Activated T-helper 1 cell treated with Interleukin-2 at 50 U/mL for 16 hours (primary cell): ENCODE results near the gene F12.
A peak's percentile ranks its signal among the peaks of the same experiment; 100 is the strongest.

Experiments used
- DNase-seq: peaks from one replicate; pipeline ENCODE4 v3.0.0-alpha.2; 2020; ENCODE audit warnings: low read depth

The F12 gene

DNA sequence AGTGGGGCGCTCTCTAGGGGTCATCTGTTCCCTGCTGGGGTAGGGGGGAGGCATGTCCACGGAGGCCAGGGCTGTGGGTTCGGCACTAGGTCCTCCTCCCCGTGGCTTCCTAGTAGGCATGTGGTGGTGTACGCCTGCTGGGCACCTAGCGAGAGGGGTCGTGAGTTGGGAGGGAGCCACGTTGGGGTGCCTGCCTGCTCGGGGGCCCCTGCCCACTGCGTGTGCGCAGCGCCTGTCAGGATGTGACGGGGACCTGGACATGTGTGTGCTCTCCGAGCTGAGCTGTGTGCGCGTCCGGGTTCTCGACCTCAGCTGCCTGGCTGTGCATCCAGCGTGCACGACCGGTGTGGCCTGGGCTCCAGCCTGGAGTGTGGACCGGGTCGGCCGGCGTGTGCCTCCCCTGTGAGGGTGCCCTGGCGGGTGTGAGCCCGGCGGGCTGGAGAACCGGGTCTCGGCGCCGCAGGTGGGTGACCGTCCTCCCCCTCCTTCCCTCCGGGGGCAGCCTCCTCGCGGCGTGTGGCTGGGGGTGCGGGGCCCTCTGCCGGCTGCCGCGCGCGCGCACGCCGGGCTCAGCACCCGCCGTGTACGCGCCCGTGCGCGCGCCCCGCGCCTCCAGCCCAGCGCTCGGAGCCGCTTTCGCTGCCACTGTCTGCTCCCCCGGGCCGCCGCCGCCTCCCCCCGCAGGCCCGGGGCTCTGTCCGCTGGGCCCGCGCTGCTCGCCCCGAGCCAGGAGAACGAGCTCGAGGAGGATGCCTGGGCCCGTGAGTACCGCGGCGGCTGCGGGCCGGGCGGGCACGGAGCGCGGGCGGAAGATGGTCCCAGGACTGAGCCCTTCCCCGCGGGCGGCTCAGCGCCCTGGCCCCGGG lies 37.1 kb upstream of the F12 start, which contains the start of gene PRR7:
Gene PRR7, plus strand, starts transcription at position 615 of the 866 bp plus-strand sequence. CDS start 8,254 bp downstream, outside the sequence.
- DNase-seq, result peak; percentile 69

DNA sequence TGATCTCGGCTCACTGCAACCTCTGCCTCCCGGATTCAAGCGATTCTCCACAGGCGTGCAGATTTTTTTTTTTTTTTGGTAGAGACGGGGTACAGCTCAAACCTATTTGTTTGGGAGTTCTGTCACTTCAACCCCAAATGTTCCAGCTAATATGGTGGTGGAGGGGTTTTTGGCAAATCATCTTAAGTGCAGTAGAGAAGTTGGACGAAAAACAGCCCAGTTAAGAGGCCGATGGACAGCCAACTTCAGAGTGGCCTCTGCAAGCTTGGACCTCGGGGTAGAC lies 36.5 kb upstream of the F12 start:
- DNase-seq, result no peak

DNA sequence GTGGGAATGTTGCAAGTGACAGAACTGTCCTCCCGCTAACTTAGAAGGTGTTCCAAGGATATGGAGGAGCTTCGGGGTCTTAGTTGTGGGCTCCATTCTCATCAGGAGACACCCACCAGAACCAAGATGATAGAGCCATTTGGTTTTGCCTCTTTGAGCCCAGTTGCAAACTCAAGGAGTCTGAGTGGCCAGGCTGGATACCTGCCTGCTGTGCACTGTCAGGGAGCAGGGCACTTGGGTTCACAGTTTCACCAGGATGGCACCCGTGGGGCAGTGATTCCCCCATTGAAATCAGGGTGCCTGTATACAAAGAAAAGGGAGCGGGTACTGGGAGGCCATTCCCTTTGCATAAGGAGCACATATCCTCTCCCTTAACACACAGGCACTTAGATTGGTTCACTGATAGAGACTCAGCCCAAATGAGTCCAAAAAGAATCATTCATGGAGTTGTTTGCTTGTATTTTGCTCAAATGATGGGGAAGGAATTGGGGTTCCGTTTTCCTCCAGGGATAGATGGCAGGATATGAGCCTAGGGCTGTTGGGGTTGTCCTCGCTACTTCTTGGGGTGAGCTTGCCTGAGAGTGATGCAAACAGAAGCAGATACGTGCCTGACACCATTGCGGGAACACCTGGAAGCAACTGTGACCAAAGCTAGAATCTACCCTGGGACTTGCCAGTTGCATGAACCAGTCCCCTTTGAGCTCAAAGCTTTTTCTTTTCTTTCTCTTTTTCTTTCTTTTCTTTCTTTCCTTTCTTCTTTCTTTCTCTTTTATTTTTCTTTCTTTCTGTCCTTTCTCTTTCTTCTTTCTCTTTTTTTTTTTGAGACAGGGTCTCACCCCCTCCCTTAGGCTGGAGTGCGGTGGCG lies 35.9 kb upstream of the F12 start:
- no peak for DNase-seq

DNA sequence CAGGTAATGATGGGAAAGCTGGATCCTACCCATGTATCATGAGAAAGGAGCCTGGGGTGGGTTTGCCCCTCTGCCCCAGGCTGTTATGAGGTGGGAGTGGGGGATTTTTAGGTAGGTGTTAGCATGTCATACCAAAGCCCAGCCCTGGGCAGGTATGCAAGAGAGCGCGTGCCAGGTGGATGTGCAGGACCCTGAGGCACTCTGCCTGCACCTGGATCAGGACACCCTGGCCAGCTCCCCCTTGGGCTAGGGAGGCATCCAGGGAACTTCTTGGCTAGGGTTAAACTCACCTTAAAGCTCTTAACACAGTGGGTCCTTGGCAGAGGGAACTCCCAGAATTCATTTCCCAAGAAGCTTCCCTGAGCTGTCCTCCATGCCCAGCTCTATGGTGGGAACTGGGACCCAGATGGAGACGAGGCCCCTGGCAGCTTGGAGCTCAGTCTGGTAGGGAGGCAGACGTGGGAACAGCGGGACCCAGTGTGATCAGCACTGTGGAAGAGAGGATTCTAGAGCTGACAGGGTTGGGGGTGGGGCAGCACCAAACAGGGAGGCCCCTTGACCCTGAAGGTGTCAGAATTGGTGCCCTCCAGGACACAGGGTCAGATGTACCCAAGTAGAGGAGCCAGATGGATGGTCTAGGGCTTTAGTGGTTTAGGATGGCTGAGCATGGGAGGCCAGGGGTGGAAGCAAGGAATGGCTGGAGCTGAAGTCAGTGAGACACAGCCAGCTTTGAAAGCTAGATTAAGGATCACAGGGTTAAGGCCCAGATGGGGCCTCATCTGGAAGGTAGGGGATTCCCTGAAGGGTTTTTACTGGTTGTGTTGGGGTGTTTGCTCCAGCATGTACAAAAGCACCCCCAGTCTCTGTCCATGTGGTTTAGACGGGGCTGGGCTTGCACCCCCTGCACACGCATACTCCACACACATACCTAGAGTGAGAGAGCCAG lies 35.0 kb upstream of the F12 start:
- DNase-seq, result no peak

DNA sequence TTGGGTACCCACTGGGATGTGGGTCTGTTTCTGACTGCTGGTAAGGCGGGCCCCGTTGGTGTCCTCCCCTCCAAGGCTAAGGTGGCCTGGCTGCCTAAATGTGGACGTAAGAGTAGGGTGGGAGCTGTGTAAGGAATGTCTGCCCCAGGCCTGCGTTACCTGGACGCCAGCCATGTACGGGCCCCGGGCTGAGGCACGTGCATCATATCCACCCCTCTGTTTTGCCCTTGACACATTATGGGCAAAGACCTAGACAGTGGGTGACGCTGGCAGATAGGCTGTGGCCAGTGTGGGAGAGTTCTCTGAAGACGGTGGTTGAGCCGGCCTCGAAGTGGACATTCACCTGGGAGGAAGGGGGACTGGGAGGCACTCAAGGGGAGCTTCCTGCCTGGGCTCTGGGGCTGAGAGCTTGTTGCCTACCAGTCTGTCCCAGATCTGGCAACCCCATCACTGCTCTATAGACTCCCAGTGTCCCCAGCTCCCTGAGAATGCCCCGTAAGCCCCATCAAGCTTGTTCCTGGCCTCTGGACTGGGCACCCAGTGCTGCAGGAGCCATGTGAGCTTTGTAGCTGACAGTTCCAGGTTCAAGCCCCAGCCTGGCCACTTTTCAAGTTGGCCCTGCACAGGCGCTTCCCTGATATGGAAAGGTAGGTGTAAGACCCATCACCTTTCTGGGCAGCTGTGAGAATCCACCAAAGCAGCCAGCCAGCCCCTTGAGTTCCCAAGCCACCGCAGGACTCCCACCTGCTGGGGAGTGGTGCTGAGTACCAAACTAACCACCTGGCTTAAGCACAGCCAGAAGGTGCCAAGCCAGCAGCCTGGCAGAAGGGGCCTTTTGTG lies 34.0 kb upstream of the F12 start:
- DNase-seq, result no peak

DNA sequence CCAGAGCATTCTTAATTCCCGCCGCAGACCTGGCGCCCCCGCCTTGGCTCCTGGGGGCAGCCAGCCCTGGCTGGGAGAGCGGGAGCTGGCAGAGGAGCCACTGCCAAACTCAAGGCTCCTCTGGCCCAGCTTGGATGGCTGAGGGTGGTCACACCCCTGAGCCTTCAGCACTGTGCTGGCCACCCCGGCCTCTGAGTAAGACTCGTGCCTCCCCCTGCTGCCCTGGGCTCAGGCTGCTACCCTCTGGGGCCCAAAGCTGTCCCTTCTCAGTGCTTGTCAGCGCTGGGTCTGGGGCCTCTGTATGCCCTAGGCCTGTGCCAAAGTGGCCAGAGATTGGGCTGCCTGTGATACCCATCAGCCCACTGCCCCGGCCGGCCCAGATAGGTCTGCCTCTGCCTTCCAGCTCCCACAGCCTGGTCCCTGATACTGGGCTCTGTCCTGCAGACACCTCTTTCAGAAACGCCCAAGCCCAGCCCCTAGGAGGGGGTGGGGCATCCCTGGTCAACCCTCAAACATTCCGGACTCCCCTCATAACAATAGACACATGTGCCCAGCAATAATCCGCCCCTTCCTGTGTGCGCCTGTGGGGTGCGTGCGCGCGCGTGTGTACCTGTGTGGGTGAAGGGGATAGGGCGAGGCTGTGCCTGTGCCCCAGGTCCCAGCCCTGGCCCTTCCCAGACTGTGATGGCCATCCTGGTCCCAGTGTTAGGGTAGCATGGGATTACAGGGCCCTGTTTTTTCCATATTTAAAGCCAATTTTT lies 32.9 kb upstream of the F12 start:
- DNase-seq, result no peak

DNA sequence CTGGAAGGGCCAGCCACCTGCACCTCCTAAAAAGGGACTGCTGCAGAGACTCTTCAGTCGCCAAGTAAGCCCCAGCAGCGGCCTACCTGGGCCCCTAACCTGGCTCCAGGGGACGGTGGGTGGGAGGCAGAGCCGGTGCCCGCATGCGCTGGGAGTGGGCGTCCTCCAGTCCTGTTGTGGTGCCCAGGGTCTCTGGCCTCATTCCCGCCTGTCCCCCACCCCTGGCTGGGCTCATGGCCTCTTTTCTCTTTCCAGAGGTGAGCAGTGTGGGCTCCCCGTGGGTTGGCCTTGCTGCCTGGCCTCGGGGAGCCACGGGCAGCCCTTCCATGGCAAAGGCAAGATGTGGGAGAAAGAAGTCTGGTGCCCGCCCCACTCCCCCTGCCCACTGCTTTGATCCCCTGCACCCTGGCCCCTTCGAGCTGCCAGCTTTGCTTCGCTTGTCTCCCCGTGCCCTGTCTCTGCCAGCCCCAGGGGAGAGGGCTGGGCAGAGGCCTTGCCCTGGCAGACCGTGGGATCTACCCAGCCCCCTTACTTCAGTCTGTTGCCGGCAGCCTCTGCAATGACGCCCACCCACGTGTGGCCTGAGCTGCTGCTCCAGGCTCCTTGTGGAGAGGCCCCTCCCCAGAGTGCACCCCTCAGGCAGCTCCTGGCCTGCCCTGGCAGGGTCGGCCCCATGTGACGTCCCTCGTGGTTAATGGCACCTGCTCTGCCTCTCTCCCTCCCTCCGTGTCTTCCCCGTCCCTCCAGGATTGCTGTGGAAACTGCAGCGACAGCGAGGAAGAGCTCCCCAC lies 31.8 kb upstream of the F12 start:
- no peak for DNase-seq

DNA sequence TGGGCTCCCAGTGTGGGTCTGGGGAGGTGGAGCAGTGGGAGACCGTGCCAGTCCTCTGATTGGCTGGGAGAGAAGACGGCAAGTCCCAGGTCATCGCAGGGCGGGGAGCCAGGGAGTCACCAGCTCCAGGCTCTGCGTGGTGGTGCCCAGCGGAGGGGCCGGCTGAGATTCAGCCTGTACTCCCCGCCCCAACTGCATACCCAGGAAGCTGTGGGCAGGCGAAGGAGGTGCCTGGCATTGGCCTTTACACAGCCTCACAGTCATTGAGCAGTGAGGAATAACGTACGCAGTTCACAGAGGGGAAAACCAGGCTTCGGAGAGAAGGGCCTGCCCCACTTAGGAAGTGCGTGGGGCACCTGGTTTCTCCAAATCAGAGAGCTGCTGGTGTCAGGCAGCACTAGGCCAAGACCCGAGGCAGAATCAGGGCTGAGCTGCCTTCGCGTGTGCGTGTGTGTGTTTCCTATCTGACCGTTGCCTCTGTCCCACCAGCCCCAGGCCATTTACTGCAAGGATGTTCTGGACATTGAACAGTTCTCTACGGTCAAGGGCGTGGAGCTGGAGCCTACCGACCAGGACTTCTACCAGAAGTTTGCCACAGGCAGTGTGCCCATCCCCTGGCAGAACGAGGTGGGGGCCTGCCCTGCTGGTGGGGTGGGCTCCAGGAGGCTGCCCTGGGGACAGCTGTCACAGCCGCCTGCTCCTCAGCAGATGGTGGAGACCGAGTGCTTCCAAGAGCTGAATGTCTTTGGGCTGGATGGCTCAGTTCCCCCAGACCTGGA lies 31.0 kb upstream of the F12 start:
- DNase-seq, result no peak

DNA sequence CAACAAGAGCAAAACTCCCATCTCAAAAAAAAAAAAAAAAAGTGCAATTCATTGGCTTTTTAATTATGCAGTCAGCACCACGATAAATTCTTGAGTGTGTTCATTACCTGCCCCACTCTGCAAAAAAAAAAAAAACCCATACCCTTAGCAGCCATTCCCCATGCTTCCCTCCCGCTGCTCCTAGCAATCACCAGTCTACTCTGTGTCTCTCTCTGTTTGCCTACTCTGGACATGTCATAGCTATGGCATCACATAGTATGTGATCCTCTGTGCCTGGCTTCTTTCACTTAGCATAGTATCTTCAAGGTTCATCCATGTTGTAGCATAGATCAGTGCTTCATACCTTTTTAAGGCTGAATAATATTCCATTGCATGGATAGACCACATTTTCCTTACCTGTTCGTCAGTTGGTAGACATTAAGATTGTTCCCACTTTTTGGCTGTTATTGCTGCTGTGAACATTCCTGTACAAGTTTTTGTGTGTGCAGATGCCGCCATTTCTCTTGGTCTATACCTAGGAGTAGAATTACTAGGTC lies 30.2 kb upstream of the F12 start:
- no peak for DNase-seq

DNA sequence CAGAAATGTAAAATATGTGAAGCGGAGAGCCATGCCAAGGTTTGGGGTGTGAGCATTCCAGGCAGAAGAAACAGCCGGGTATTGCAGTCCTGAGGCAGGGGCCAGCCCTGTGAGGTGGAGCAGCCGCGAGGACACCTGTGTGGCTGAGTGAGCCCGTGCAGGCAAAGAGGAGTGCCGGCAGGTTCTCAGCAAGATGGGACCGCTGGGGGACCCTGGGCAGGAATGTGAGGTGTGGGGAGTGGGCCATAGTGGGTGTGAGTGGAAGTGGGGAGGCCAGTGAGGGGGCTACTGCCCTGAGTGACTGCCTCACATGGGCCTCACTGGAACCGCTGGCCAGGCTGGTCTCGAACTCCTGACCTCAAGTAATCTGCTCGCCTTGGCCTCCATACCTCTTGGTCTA lies 29.1 kb upstream of the F12 start:
- DNase-seq, result no peak

DNA sequence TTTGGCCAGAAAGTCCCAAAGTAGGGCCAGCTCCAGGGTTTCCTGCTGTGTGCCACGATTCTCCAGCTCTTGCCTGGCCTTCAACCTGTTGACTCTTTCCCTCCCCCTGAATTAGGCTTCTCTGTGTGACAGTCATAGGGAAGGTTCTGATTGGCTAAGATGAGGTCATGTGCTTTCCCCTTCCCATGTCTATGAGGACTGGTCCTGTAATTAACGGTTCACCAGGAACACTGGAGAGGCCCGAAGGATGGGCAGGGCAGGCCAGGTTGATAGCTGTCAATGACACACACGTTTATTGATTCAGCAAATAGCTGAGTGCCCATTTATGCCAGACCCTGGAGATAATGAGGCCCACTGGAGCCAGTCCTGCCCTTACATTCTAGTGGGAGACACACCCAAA lies 28.3 kb upstream of the F12 start:
- DNase-seq, result no peak

DNA sequence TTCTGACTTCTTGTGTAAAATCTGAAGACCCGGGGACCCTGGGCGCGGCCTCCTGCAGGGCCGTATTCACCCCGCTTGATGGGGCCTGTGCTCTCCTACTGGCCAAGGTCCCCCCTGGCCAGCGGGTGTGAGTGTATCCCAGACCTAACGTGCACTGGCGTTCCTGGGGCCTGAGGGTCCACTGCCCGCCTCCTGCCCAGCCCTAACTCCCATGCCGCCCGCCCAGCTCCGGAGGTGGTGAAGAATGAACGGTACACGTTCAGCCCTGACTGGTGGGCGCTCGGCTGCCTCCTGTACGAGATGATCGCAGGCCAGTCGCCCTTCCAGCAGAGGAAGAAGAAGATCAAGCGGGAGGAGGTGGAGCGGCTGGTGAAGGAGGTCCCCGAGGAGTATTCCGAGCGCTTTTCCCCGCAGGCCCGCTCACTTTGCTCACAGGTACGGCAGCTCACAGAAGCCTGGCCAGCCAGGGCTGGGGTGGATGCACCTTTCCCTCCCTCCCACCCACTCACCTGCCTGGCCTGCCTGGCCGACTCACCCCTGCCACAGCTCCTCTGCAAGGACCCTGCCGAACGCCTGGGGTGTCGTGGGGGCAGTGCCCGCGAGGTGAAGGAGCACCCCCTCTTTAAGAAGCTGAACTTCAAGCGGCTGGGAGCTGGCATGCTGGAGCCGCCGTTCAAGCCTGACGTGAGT lies 26.6 kb upstream of the F12 start:
- no peak for DNase-seq

DNA sequence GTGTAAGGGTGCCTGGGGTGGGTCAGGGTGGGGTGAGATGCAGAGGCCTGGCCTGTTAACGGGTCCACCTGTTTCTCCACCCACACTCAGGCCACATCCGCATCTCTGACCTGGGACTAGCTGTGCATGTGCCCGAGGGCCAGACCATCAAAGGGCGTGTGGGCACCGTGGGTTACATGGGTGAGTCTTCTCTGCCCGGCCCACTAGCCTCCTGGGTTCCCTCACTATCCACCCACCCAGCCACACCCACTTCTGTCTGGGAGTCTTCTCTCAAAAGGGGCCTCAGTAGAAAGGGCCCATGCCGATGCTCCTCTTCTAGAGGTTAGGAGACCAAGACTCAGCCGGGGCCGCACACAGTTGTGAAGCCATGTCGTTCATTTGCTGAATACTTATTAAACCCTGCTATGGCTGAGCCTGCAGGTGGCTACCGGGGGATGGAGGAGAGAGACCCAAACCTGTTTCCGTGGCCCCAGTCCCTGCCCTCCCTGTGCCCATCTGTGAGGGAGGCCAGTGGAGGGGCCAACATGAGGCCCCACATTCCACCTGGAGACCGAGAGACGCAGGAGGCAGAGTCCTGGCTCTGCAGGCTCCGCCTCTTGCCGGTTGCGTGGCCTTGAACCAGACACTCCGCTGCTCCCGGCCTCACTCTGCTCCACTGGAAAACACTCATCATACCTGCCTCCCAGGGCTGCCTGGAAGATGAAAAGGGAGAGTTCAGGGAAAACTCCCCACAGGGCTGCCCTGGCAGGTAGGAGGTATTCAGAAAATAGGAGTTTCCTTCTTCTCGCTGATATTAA lies 25.8 kb upstream of the F12 start:
- no peak for DNase-seq

DNA sequence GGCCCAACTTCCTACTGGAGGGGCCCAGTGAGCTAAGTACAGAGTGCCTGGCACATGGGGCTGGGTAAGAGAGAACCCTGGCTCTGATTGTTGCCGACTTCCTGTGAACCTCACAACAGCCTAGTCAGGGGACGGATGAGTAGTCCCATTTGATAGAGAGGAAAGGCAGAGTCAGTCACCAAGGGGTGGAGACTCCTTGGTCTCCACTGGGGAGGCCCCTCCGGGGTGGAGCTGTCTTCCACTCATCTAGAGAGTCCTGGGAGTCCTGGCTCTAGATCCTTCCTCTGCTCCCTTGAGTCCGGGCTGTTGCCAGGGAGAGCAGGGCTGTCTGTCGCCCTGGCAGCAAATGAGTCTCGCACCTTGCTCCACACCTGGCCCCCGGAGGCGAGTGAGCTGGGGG lies 25.1 kb upstream of the F12 start:
- DNase-seq, result no peak

DNA sequence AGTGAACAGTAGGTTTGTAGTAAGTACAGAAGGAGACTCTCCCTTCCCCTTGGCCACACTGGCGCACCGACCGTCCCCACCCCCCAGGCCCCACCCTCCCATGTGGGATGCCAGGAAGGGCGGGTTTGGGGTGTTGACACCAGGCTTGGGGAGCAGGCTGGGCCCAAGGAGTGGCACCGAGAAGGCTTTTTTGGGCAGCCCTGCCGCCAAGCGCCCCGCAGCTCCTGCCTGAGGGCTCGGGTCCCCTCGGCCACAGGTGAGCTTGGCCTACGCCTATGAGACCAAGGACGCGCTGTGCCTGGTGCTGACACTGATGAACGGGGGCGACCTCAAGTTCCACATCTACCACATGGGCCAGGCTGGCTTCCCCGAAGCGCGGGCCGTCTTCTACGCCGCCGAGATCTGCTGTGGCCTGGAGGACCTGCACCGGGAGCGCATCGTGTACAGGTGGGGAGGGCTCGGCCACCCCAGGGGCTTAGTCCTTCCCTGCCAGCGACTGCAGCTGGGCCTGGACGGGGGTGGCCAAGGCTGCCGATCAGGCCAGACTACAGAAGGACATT lies 24.4 kb upstream of the F12 start:
- no peak for DNase-seq

DNA sequence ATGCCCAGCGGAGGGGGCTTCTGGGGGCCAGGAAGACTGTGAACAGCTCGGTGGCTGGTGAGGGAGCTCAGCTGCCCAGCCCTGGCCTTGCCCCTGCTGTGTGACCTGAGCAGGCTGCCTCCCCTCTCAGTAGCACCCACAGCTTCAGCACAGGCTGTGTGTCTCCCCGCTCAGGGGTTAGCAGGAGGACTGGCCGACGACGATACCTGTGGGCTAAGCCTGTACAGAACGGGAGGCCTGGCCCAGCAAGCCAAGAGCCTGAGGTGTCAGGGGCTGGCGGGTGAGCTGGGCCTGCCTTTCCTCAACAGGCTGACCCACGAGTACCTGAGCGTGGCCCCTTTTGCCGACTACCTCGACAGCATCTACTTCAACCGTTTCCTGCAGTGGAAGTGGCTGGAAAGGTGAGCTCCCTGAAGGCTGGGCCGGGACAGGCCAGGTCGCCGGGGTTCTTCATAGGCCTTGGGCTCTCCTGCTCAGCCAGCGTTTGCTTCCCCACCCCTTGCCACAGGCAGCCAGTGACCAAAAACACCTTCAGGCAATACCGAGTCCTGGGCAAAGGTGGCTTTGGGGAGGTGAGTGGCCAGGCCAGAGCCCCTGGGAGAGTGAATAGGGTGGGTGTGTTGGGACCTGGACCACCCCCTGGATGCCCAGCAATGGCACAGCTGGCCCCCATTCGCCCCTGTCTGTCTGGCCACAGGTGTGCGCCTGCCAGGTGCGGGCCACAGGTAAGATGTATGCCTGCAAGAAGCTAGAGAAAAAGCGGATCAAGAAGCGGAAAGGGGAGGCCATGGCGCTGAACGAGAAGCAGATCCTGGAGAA lies 23.7 kb upstream of the F12 start:
- DNase-seq, result no peak
